ENCODE data around the gene DAGLB. TPM values are rescaled to one million over a fixed set of nuclear protein-coding genes. Genes with fewer than 3 reads are reported as not detected.

Gene DAGLB
- total and polyA plus RNA-seq, 2 of the 8 experiments (the other 6 are each of a cell fraction or from before 2014, with no cell fraction given): 27.0 to 39.6 TPM

GRCh38 chr7:6384327-6384726 lies 63.4 kb downstream of the DAGLB start:
- 84% methylated on average over 4 of the region's 4 CpGs; no CpG with 5 or more reads in 1 of the 2 experiments for WGBS, 2 experiments (ENCODE audit: extremely low coverage in 1 of 2, insufficient coverage in 1 of 2, insufficient read length in 1 of 2, insufficient replicate concordance in 2 of 2, low coverage in 1 of 2, low lambda C conversion rate in 2 of 2, missing lambda C conversion rate in 1 of 2)
- no peak overlapping the region for H3K56ac ChIP-seq (replicated peaks; ENCODE audit: insufficient read length, low read depth, low read length)
- CTCF ChIA-PET (ENCODE audit: partially characterized antibody): no interaction called here

More at GRCh38 chr7:6384327-6384726, 63.4 kb downstream of the DAGLB start:
- Histone ChIP-seq H3K4me2 (ENCODE audit: insufficient read depth in 1 of 2, low read depth in 2 of 2, low read length in 2 of 2) (peak overlapping the region in 1 of 2 experiments; percentile 13; a peak in 1 of 4 replicates), H3K14ac (ENCODE audit: insufficient read length) (no peak overlapping the region), H3K79me2 (ENCODE audit: control insufficient read depth in 1 of 2, insufficient read depth in 2 of 2, low read length in 2 of 2) (peaks cover 63 to 98% of the 10 kb centered on the region in 2 experiments), H4K8ac (ENCODE audit: extremely low read depth, insufficient read depth, low read length) (no peak overlapping the region), H3K79me1 (ENCODE audit: low read depth, low read length) (peaks cover 13% of the 10 kb centered on the region), H4K20me1 (replicated peaks in 1 of 2; ENCODE audit: control insufficient read depth in 1 of 2, insufficient read depth in 2 of 2, low read length in 2 of 2) (peaks cover 28 to 39% of the 10 kb centered on the region in 2 experiments), H3K23ac (ENCODE audit: insufficient read length) (no peak overlapping the region), H3K9ac (replicated peaks in 1 of 4; ENCODE audit: extremely low read depth in 1 of 4, low read depth in 3 of 4, low read length in 3 of 4) (no peak overlapping the region), H3K27me3 (replicated peaks in 1 of 4; ENCODE audit: control insufficient read depth in 3 of 4, extremely low read depth in 1 of 4, insufficient read depth in 3 of 4, low read length in 3 of 4) (no peaks in the 10 kb centered on the region), H3K4ac (replicated peaks; ENCODE audit: insufficient read length, low read depth, low read length) (no peak overlapping the region), H2AK5ac (ENCODE audit: low read depth, low read length) (no peak overlapping the region), H3K4me3 (ENCODE audit: extremely low read depth in 1 of 4, insufficient read depth in 2 of 4, low read depth in 3 of 4, low read length in 4 of 4) (no peak overlapping the region), H2BK20ac (ENCODE audit: low read length) (no peak overlapping the region), H3K18ac (ENCODE audit: extremely low read depth, low read length) (no peak overlapping the region), H4K5ac (ENCODE audit: insufficient read length, low read depth, low read length) (no peak overlapping the region), H2BK120ac (replicated peaks; ENCODE audit: low read depth, low read length) (no peak overlapping the region), H2BK12ac (ENCODE audit: low read depth, low read length) (no peak overlapping the region), H3K23me2 (ENCODE audit: low read depth, low read length) (no peaks in the 10 kb centered on the region; the same call in 1 of the 2 replicates), H3K27ac (ENCODE audit: low read depth, low read length) (peak overlapping the region; percentile 1; the same call in 1 of the 2 replicates), H3K4me1 (replicated peaks in 1 of 4; ENCODE audit: control insufficient read depth in 3 of 4, insufficient read depth in 4 of 4, low read length in 3 of 4) (peaks cover 0 to 11% (median 5%) of the 10 kb centered on the region in 4 experiments), H2BK15ac (ENCODE audit: low read length) (no peak overlapping the region), H2AFZ (ENCODE audit: low read length) (no peak overlapping the region), H3K9me3 (ENCODE audit: insufficient read depth in 2 of 2, low read depth in 1 of 2, low read length in 1 of 2) (no peaks in the 10 kb centered on the region), H4K91ac (replicated peaks; ENCODE audit: insufficient read length, low read length) (no peak overlapping the region), H2BK5ac (ENCODE audit: low read depth, low read length) (0 out of 2 replicates have a peak overlapping the region, but pooled peaks have one; percentile 87), H3K36me3 (ENCODE audit: control insufficient read depth in 2 of 4, insufficient read depth in 4 of 4, low read length in 3 of 4) (peaks cover 0 to 14% (median 7%) of the 10 kb centered on the region in 4 experiments; a peak in 5 of 8 replicates)
- POLR2A ChIA-PET (ENCODE audit: partially characterized antibody): interaction anchor here (1.3 kb wide), 1 partner anchor 22 kb away, joined by 5 read pairs; no protein-coding TSS in a partner anchor
- FAIRE-seq (no peak), DNase-seq (ENCODE audit: low read depth in 1 of 2, low spot score in 2 of 2) (no peak)
- TF ChIP-seq EGR1 (IDR thresholded peaks at IDR 0.05; ENCODE audit: borderline replicate concordance, low read depth, low read length): no peak
- no peak for TF ChIP-seq SP4 (IDR thresholded peaks at IDR 0.05; ENCODE audit: low read length)
- no peak for TF ChIP-seq CBX8 (IDR thresholded peaks at IDR 0.05; ENCODE audit: borderline replicate concordance, low read depth, low read length)
- no peak for TF ChIP-seq SIN3A (conservative IDR thresholded peaks at IDR 0.05 in 1 of 2, IDR thresholded peaks at IDR 0.05 in 1 of 2; ENCODE audit: low read depth in 1 of 2, low read length in 2 of 2)
- TF ChIP-seq POU5F1 (IDR thresholded peaks at IDR 0.05; ENCODE audit: low read depth, low read length): no peak
- TF ChIP-seq CHD1 (IDR thresholded peaks at IDR 0.05; ENCODE audit: low read depth, low read length): no peak
- TF ChIP-seq NANOG (IDR thresholded peaks at IDR 0.05; ENCODE audit: insufficient read depth, low read depth, low read length, poor library complexity, severe bottlenecking): no peak
- TF ChIP-seq KDM5A (IDR thresholded peaks at IDR 0.05; ENCODE audit: low read length): no peak
- TF ChIP-seq SAP30 (IDR thresholded peaks at IDR 0.05; ENCODE audit: insufficient read depth, insufficient replicate concordance, low read length): no peak
- TF ChIP-seq NRF1 (IDR thresholded peaks at IDR 0.05; ENCODE audit: low read depth, low read length): no peak
- no peak for TF ChIP-seq CHD2 (IDR thresholded peaks at IDR 0.05; ENCODE audit: low read length)
- TF ChIP-seq TBP (IDR thresholded peaks at IDR 0.05; ENCODE audit: low read depth, low read length): no peak
- TF ChIP-seq SUZ12 (IDR thresholded peaks at IDR 0.05; ENCODE audit: low read length): no peak
- TF ChIP-seq TEAD4 (IDR thresholded peaks at IDR 0.05; ENCODE audit: low read depth, low read length): no peak
- no peak for TF ChIP-seq EZH2 (IDR thresholded peaks at IDR 0.05; ENCODE audit: low read depth, low read length, severe bottlenecking)
